ENCODE data around the gene NT5C.

- TF ChIP-seq CEBPB (IDR thresholded peaks at IDR 0.05; ENCODE audit: low read depth) (no peak), CTCF (IDR thresholded peaks at IDR 0.05 in 2 of 3, conservative IDR thresholded peaks at IDR 0.05 in 1 of 3; ENCODE audit: borderline replicate concordance in 1 of 3, insufficient read depth in 1 of 3, low read depth in 2 of 3, low read length in 2 of 3) (no peak), EZH2 (IDR thresholded peaks at IDR 0.05) (no peak), POLR2A (IDR thresholded peaks at IDR 0.05; ENCODE audit: borderline replicate concordance, extremely low read depth, insufficient read depth, insufficient read length) (no peak), TCF7L2 (IDR thresholded peaks at IDR 0.05; ENCODE audit: borderline replicate concordance, extremely low read depth, insufficient read depth, insufficient read length) (no peak), YY1 (IDR thresholded peaks at IDR 0.05; ENCODE audit: extremely low read depth, insufficient replicate concordance, low read depth, low read length) (no peak)
- TF ChIP-seq, protein P1, sequence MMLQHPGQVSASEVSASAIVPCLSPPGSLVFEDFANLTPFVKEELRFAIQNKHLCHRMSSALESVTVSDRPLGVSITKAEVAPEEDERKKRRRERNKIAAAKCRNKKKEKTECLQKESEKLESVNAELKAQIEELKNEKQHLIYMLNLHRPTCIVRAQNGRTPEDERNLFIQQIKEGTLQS (IDR thresholded peaks at IDR 0.05): no peak
Observed at GRCh38 chr17:75138519-75138918, 7.0 kb upstream of the NT5C start.

Data from HCT116 (cell line).